Hepatocyte (in vitro differentiated cells): ENCODE data around the gene BIN1. TPM values are rescaled to one million over a fixed set of nuclear protein-coding genes. Genes with fewer than 3 reads are reported as not detected.

Experiments used
- DNase-seq: peaks from one replicate; pipeline ENCODE4 v3.0.0-alpha.2; 2016; ENCODE audit warnings: low spot score
- H2AFZ ChIP-seq: fragments of 200-600 bp; sonication (generic); 2 replicates; pipeline ENCODE4 v1.6.0; 2016; ENCODE audit warnings: antibody characterized with exemption, mild to moderate bottlenecking
- H3K27ac ChIP-seq: fragments of 200-600 bp; sonication (generic); 2 replicates; pipeline ENCODE4 v1.5.1; 2016; ENCODE audit warnings: mild to moderate bottlenecking
- H3K27me3 ChIP-seq: fragments of 200-600 bp; sonication (generic); 2 replicates; pipeline ENCODE4 v1.6.1; 2016
- H3K36me3 ChIP-seq: fragments of 200-600 bp; sonication (generic); replicated peaks from 2 replicates; pipeline ENCODE4 v1.5.1; 2016; ENCODE audit warnings: low read depth; ENCODE audit not compliant: insufficient read depth
- H3K4me1 ChIP-seq: fragments of 200-600 bp; sonication (generic); 2 replicates; pipeline ENCODE4 v1.5.1; 2016; ENCODE audit warnings: mild to moderate bottlenecking, moderate library complexity; ENCODE audit not compliant: insufficient read depth
- H3K4me2 ChIP-seq: fragments of 200-600 bp; sonication (generic); 2 replicates; pipeline ENCODE4 v1.6.0; 2016
- H3K4me3 ChIP-seq: fragments of 200-600 bp; sonication (generic); 2 replicates; pipeline ENCODE4 v1.5.1; 2016; ENCODE audit warnings: mild to moderate bottlenecking
- H3K79me2 ChIP-seq: fragments of 200-600 bp; sonication (generic); 2 replicates; pipeline ENCODE4 v1.6.0; 2017; ENCODE audit warnings: mild to moderate bottlenecking
- H3K9me2 ChIP-seq: fragments of 200-600 bp; sonication (generic); replicated peaks from 2 replicates; pipeline ENCODE4 v1.6.0; 2017; ENCODE audit warnings: mild to moderate bottlenecking; ENCODE audit not compliant: insufficient read depth
- H3K9me3 ChIP-seq: fragments of 200-600 bp; sonication (generic); 2 replicates; pipeline ENCODE4 v1.5.1; 2016; ENCODE audit warnings: low read depth, mild to moderate bottlenecking
- H4K20me1 ChIP-seq: fragments of 200-600 bp; sonication (generic); 2 replicates; pipeline ENCODE4 v1.6.0; 2016; ENCODE audit warnings: mild to moderate bottlenecking; ENCODE audit not compliant: insufficient read depth, poor library complexity, severe bottlenecking
- EZH2 ChIP-seq: fragments of 200-600 bp; sonication (generic); IDR thresholded peaks from 2 replicates; pipeline ENCODE4 v1.6.1; 2016; ENCODE audit warnings: antibody characterized with exemption, mild to moderate bottlenecking, borderline replicate concordance
- EZH2phosphoT487 ChIP-seq: fragments of 200-600 bp; sonication (generic); IDR thresholded peaks from one replicate; pipeline ENCODE4 v1.6.1; 2018; ENCODE audit warnings: antibody characterized with exemption, mild to moderate bottlenecking, low read depth, moderate library complexity; ENCODE audit not compliant: unreplicated experiment, severe bottlenecking
- WGBS: methylation state at CpG from one replicate; pipeline ENCODE4 v1.1.6; 2016; ENCODE audit warnings: low lambda C conversion rate; ENCODE audit errors: missing lambda C conversion rate; 5-methylcytosine and 5-hydroxymethylcytosine counted together
- polyA plus RNA-seq: library from polyadenylated mRNA; unstranded; fragments of >200 nt; fragmentation: Nextera tagmentation; extraction: Ambion mirVana; gene quantifications from 2 replicates; pipeline ENCODE4 v1.2.1, GENCODE V29; 2016
- total RNA-seq: library from RNA; depleted of rRNA; stranded (reverse); fragments of >200 nt; gene quantifications from 2 replicates; pipeline ENCODE4 v1.2.3, GENCODE V29; 2014
- TF ChIP-seq, protein P1 (sequence below): fragments of 200-600 bp; sonication (generic); IDR thresholded peaks from 2 replicates; pipeline ENCODE4 v1.5.1; 2016; ENCODE audit warnings: antibody characterized with exemption, mild to moderate bottlenecking; ENCODE audit not compliant: poor library complexity

BIN1 gene
- total and polyA plus RNA-seq, 2 experiments from 2014 or later: 109 to 113 TPM

DNA sequence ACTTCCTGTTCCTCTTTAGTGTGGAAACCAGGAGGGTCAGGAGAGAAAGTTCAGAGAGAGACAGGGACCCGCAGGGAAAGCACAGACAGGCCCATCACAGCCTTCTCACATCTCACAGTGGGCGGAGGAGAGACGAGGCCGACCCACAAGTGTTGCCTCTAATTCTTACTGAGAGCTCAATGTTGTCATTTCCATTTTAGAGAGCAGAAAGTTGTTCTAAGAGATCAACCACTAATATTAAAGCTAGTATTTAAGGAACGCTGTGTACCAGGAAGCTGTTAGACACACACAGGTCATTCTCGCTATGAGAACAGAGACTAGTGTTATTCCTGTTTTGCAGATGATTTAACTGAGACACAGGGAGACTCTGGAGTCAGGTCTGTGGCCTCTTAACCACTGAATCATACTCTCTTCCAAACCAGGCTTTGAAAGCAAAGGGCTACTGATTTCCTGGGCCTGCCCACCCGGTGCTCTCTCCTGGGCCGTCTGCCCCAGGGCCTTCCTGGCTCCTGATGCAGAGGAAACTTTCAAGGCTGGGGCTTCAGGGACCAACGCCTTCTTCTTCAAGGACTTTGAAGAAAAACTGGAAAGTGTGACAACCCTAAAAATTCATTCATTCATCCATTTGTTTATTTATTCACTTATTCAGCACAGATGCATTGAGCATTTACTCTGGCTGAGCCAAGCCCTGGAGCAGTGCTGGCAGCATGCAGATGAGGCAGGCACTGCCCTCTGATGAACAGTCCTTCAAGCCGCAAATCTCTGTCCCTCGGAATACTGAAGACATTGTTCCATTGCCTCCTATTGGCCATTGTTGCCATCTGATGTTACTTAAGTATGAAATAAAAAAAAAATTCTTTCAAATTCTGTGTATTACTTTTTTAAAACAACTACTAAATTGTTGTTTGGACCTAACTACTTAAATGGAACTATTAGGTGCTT is 37.2 kb upstream of the BIN1 start:
- DNase-seq: no peak
- H3K9me2 ChIP-seq: no peaks in the 10 kb centered on the region
- H2AFZ ChIP-seq: peak overlapping the region; percentile 17
- no peak for TF ChIP-seq EZH2phosphoT487
- TF ChIP-seq EZH2: no peak
- TF ChIP-seq, protein P1, sequence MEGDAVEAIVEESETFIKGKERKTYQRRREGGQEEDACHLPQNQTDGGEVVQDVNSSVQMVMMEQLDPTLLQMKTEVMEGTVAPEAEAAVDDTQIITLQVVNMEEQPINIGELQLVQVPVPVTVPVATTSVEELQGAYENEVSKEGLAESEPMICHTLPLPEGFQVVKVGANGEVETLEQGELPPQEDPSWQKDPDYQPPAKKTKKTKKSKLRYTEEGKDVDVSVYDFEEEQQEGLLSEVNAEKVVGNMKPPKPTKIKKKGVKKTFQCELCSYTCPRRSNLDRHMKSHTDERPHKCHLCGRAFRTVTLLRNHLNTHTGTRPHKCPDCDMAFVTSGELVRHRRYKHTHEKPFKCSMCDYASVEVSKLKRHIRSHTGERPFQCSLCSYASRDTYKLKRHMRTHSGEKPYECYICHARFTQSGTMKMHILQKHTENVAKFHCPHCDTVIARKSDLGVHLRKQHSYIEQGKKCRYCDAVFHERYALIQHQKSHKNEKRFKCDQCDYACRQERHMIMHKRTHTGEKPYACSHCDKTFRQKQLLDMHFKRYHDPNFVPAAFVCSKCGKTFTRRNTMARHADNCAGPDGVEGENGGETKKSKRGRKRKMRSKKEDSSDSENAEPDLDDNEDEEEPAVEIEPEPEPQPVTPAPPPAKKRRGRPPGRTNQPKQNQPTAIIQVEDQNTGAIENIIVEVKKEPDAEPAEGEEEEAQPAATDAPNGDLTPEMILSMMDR: no peak
- H3K79me2 ChIP-seq: no peaks in the 10 kb centered on the region
- WGBS: 78% methylated on average over 11 of the region's 11 CpGs
- no peaks in the 10 kb centered on the region for H3K27me3 ChIP-seq
- peak overlapping the region; percentile 39 for H3K27ac ChIP-seq
- H3K9me3 ChIP-seq: no peaks in the 10 kb centered on the region
- no peaks in the 10 kb centered on the region for H3K36me3 ChIP-seq
- H4K20me1 ChIP-seq: no peaks in the 10 kb centered on the region
- H3K4me1 ChIP-seq: no peaks in the 10 kb centered on the region
- H3K4me2 ChIP-seq: no peak overlapping the region
- H3K4me3 ChIP-seq: no peak overlapping the region

DNA sequence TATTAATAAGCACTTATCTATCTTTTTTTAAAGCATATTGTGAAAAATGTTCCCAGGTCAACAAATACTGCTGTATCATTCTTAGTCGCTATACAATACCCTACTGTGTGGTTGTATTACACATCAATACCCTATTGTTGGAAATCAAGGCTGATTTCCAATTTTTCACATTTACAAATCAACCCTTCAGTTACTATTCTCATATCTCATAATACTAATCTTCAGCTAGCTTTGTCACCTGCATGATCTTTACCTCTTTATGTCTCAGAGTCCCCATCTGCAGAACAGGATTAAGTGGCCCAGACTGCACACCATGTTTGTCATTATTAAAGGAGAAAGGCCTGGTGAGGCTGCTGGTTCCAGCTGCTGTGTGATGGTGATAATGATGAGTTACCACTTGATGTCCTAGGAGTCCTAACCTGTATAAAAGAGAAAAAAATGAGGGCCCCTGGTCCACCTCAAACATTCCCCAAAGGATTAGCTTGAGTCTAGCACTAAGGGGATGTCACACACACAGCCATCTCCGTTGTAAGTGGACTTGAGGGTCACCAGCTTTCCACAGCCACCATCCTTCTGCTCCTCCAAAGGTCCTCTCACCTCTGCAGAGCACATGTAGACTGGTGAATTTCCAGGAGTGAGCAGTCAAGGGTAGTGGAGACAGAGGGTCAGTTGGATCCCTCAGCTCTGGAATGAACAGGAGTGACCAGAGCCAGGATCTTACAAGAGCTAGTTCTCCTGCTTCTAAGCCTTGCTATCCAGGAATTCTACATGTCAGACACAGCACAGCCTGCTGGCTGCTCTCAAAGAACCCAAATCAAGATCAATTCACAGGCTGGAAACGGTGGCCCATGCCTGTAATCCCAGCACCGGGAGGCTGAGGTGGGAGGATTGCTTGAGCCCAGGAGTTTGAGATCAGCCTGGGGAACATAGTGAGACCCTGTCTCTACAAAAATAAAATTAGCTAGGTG is 36.0 kb upstream of the BIN1 start:
- WGBS: 72% methylated on average over 4 of the region's 4 CpGs
- Histone ChIP-seq H3K4me3 (no peak overlapping the region), H2AFZ (no peak overlapping the region), H3K9me3 (no peaks in the 10 kb centered on the region), H3K4me2 (no peak overlapping the region), H3K36me3 (no peaks in the 10 kb centered on the region), H3K27me3 (no peaks in the 10 kb centered on the region), H3K4me1 (no peaks in the 10 kb centered on the region), H3K27ac (peak overlapping the region; percentile 39), H3K9me2 (no peaks in the 10 kb centered on the region), H3K79me2 (no peaks in the 10 kb centered on the region), H4K20me1 (no peaks in the 10 kb centered on the region)
- DNase-seq: no peak
- TF ChIP-seq EZH2phosphoT487 (no peak), EZH2 (no peak)
- TF ChIP-seq, protein P1: no peak

DNA sequence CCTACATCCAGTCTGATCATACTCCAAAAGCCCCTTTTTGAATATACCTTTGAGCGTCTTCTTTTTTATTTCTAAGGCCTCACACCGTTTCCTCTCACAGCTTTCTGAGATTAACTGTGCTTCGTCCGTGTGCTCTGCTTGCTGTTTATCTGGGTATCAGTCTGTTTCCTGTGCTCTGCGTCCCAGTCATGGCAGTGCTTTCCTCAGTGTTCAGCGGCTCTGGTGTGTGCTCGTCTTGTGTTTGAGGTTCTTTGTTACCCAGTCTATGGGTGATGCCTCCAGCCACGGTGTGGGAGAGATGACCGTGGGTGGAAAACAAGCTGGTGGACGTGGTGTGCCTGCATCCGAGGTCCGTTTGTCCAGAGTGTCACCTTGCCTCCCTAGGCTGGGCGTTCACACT is 33.6 kb upstream of the BIN1 start:
- no peak for DNase-seq
- H3K79me2 ChIP-seq: no peaks in the 10 kb centered on the region
- no peaks in the 10 kb centered on the region for H3K9me3 ChIP-seq
- no peaks in the 10 kb centered on the region for H3K9me2 ChIP-seq
- 60% methylated on average over 13 of the region's 13 CpGs for WGBS
- H3K4me3 ChIP-seq: no peak overlapping the region
- TF ChIP-seq EZH2phosphoT487 (no peak), EZH2 (no peak)
- TF ChIP-seq, protein P1: no peak
- H2AFZ ChIP-seq: no peak overlapping the region
- no peak overlapping the region for H3K4me2 ChIP-seq
- H3K36me3 ChIP-seq: no peaks in the 10 kb centered on the region
- H3K27me3 ChIP-seq: no peaks in the 10 kb centered on the region
- no peaks in the 10 kb centered on the region for H4K20me1 ChIP-seq
- peak overlapping the region; percentile 43 for H3K27ac ChIP-seq
- H3K4me1 ChIP-seq: peaks cover under 1% of the 10 kb centered on the region
